A549 treated with CpdA at 1 μM for 4 hours (cell line): Measurements from ENCODE around the gene SSX1. TPM values are rescaled to one million over a fixed set of nuclear protein-coding genes. Genes with fewer than 3 reads are reported as not detected.

Experiments
- total RNA-seq: library from RNA; stranded (reverse); fragments of 200-300 nt; extraction: Qiagen RNA extraction; gene quantifications from 5 replicates; pipeline ENCODE4 v1.2.3, GENCODE V29; 2022; ENCODE audit warnings: low read depth

Gene SSX1, protein sequence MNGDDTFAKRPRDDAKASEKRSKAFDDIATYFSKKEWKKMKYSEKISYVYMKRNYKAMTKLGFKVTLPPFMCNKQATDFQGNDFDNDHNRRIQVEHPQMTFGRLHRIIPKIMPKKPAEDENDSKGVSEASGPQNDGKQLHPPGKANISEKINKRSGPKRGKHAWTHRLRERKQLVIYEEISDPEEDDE
- total RNA-seq = 0.14 TPM in 1 of 5 replicates, not detected in the others

DNA sequence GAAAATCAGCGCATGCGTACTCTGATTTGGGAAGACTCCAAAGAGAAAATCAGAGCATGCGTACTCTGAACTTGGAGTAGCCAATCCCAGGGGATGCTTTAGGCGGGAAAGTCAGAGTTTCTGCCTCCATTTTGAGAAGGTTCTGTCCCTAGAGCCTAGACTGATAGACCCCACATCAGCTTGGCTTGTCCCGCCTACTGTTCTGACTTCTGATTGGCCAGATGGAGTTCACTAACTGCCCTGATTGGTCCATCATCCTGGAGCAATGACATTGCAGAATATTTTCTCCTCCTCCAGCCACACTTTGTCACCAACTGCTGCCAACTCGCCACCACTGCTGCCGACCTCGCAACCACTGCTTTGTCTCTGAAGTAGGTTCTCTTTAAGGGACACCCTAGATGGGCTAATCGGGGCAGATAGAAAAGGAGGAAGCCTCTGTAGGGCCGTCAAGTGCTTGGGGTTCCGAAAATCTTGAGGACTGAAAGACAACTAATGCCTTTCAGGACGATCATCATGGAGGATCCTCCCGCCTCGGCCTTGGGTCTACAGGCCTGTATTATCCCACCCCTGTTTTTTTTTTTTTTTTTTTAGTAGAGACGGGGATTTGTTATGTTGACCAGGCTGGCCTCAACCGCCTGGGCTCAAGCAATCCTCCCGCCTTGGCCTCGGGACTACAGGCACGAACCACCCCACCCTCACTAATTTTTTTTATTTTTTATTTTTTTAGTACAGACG, at the start of gene SSX1:
TSS of gene SSX1 (plus strand) at position 331 of the 735 bp plus-strand sequence. CDS start 1,850 bp downstream, outside the sequence.

Other genes starting within 250 kb of the SSX1 start
- gene SPACA5, start 248.4 kb upstream of the SSX1 start, total RNA-seq = not detected in 5 replicates
- gene ZNF630, start 183.8 kb upstream of the SSX1 start, total RNA-seq = 0.10 to 0.35 TPM (median 0.29 TPM) in 5 replicates
- gene SPACA5B, start 124.8 kb upstream of the SSX1 start, total RNA-seq = not detected in 5 replicates
- not detected in 5 replicates for gene SSX5, start 58.6 kb upstream of the SSX1 start, total RNA-seq
- gene SSX3, start 101.3 kb downstream of the SSX1 start, total RNA-seq = not detected in 5 replicates
- gene SSX4, start 128.1 kb downstream of the SSX1 start, total RNA-seq = not detected in 5 replicates
- not detected in 5 replicates for gene SSX4B, start 156.6 kb downstream of the SSX1 start, total RNA-seq
- 0.07 to 0.46 TPM (median 0.09 TPM) in 3 of 5 replicates, not detected in the others for gene SLC38A5, start 214.9 kb downstream of the SSX1 start, total RNA-seq
- gene FTSJ1, start 220.8 kb downstream of the SSX1 start, total RNA-seq = 68.5 to 74.7 TPM (median 70.1 TPM) in 5 replicates